ENCODE data around the gene NPFFR2. TPM values are rescaled to one million over a fixed set of nuclear protein-coding genes. Genes with fewer than 3 reads are reported as not detected.

Gene NPFFR2
- total and polyA plus RNA-seq, 2 experiments from 2014 or later: 0.28 to 2.9 TPM

- Mint-ChIP-seq H3K36me3 (ENCODE audit: low read depth) (peaks cover 10% of the 10 kb centered on the region), H3K4me3 (no peak overlapping the region), H3K27me3 (ENCODE audit: insufficient read depth, low read depth, poor library complexity) (peaks cover 3% of the 10 kb centered on the region), H3K4me1 (no peaks in the 10 kb centered on the region), H3K27ac (no peak overlapping the region), H3K9me3 (peaks cover 13% of the 10 kb centered on the region; the same call in 2 of the 3 replicates)
- H3K27ac ChIP-seq (ENCODE audit: low read depth): no peak overlapping the region
- no peaks in the 10 kb centered on the region for H3K27me3 ChIP-seq (ENCODE audit: insufficient read depth)
- no peaks in the 10 kb centered on the region for H3F3A ChIP-seq (replicated peaks; ENCODE audit: low read depth)
- ATAC-seq (no peak), DNase-seq (ENCODE audit: low spot score) (no peak)
- no peak overlapping the region for H2AFZ ChIP-seq
- no peak overlapping the region for H3K4me2 ChIP-seq
- no peaks in the 10 kb centered on the region for H3K79me2 ChIP-seq (replicated peaks; ENCODE audit: insufficient read depth)
- H3K9me2 ChIP-seq (ENCODE audit: insufficient read depth): peaks cover 26% of the 10 kb centered on the region
- H3K4me3 ChIP-seq: no peak overlapping the region
- no peak for TF ChIP-seq ZNF331 (CRISPR knock-in tag; IDR thresholded peaks at IDR 0.05; ENCODE audit: low read depth)
- TF ChIP-seq CREB1 (CRISPR knock-in tag; IDR thresholded peaks at IDR 0.05; ENCODE audit: low read depth): no peak
- TF ChIP-seq EZH2 (IDR thresholded peaks at IDR 0.05; ENCODE audit: low read depth, unreplicated experiment): no peak
- no peak for TF ChIP-seq ZNF462 (CRISPR knock-in tag; IDR thresholded peaks at IDR 0.05)
- TF ChIP-seq STAT1 (IDR thresholded peaks at IDR 0.05; ENCODE audit: unreplicated experiment): no peak
- TF ChIP-seq CTCF (conservative IDR thresholded peaks at IDR 0.05; ENCODE audit: low read depth in 2 of 2): no peak
- TF ChIP-seq POLR2AphosphoS5 (IDR thresholded peaks at IDR 0.05; ENCODE audit: low read depth): no peak
- no peak for TF ChIP-seq JUNB (IDR thresholded peaks at IDR 0.05; ENCODE audit: unreplicated experiment)
- TF ChIP-seq ETS1 (IDR thresholded peaks at IDR 0.05): no peak
- TF ChIP-seq REST (IDR thresholded peaks at IDR 0.05; ENCODE audit: unreplicated experiment): no peak
- TF ChIP-seq NANOG (IDR thresholded peaks at IDR 0.05; ENCODE audit: borderline replicate concordance): no peak
- no peak for TF ChIP-seq EZH2phosphoT487 (IDR thresholded peaks at IDR 0.05; ENCODE audit: unreplicated experiment)
- TF ChIP-seq ZNF114 (CRISPR knock-in tag; IDR thresholded peaks at IDR 0.05): no peak
- no peaks in the 10 kb centered on the region for H3K36me3 ChIP-seq (ENCODE audit: insufficient read depth)
- no peaks in the 10 kb centered on the region for H3K4me1 ChIP-seq (ENCODE audit: insufficient read depth)
- H4K20me1 ChIP-seq (replicated peaks; ENCODE audit: insufficient read depth): no peaks in the 10 kb centered on the region
These were observed 162.7 kb downstream of the NPFFR2 start for GRCh38 chr4:72194453-72194852.

Measured in GM23338 (cell line).